HG03159 (cell line): Measurements from ENCODE around the gene EIF3L.

Experiments used
- ATAC-seq: cut with Tn5 transposase; IDR thresholded peaks from one replicate; pipeline ENCODE4 v1.9.1; 2021; ENCODE audit warnings: mild to moderate bottlenecking, moderate library complexity; ENCODE audit not compliant: unreplicated experiment

Gene EIF3L

DNA sequence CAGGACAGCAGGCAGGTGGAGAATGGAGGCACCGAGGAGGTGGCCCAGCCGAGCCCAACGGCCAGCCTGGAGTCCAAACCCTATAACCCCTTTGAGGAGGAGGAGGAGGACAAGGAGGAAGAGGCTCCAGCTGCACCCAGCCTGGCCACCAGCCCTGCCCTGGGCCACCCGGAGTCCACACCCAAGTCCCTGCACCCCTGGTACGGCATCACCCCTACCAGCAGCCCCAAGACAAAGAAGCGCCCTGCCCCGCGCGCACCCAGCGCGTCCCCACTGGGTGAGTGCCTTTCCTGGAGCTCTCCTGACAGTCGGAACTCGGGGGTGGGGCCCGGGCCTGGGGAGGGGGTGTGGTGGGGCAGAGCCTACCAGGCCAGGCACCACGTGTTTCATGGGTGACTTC is 76.5 kb downstream of the EIF3L start:
- ATAC-seq, result no peak

DNA sequence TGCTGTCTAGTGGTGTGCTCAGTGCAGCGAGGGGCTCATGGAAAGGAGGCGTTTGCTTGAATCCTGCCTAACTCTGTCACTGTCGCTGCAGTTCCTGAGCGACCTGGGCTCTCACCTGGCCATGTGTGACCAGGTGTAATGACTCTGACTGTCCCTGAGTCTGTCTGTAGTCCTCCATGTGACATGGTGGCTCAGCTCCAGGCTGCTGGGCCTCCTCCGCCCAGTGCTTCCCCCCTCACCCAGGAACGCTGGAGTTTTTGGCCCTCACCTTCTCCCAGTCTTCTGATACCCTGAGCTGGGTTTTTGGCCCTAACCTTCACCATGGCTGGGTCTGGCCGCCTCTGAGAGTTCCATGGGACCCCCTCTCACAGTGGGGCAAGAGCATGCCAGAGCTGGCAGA is 77.1 kb downstream of the EIF3L start:
- no peak for ATAC-seq

- no peak for ATAC-seq
Measured at GRCh38 chr22:37926771-37927636, 77.8 kb downstream of the EIF3L start.

DNA sequence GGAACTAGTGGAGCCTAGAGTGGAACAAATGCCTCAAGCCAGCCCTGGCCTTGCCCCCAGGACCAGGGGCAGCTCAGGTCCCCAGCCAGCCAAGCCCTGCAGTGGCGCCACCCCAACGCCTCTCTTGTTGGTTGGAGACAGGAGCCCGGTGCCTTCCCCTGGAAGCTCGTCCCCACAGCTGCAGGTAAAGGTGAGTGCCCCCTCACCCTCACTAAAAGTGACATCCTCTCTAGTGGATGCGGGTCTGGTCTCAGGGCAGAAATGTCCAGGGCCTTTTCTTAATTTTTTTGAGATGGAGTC is 78.4 kb downstream of the EIF3L start:
- no peak for ATAC-seq

- ATAC-seq, result no peak
Measured at GRCh38 chr22:37929390-37929789, 80.2 kb downstream of the EIF3L start.

DNA sequence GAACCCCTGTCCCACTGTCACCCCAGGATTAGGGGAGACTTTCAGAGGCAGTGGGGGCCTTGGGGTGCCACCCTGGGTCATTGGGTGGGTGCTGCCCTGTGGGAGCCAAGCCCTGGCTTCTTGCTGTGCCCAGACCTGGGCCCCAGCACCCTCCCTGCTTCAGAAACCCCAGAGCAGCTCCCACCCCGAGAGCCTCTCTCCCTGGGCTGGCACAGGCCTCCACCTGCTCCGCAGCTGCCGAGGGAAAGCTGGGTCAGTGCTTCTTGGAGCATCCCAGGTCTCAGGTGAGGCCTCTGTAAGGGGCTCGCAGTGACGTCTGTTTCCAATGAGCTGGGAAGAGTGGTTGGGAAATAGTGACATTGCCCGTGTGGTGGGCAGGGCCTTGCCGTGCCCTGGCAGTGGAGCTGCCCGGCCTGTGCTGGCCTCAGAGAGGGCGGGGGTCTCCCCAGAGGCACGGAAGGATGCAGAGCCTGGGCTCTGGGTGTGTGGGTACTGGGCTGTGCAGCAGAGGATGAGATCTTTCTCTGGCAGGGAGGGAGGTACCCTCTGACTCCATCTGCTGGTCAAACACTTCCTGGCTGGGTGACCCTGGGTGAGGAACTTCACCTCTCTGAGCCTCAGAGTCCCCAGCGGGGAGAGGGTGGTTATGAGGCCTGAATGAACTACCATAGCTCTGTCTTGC is 81.2 kb downstream of the EIF3L start:
- no peak for ATAC-seq

- no peak for ATAC-seq
Measured at GRCh38 chr22:37930952-37931440, 81.8 kb downstream of the EIF3L start.

DNA sequence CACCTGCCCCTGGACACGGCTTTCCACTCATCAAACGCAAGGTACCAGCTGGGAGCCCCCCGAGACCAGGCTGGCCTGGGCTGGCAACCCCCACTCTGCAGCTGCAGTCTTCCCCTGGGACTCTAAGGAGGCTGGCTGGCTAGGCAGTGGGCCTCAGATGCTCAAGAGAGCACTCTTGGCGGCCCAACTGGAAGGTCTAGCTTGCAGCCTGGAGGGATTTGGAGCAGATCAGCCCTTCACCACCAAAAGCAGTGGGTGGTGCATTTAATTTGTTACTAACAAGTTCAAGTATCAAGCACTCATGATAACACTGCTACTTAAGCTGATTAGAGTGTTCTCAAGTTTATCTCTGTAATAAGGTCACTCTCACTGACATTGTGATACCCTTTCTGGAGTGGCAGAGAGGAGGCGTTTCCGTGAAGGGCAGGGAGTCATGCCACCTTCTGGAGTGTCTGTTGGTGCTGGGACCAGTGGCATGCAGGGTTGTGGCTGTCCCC is 82.7 kb downstream of the EIF3L start:
- no peak for ATAC-seq

DNA sequence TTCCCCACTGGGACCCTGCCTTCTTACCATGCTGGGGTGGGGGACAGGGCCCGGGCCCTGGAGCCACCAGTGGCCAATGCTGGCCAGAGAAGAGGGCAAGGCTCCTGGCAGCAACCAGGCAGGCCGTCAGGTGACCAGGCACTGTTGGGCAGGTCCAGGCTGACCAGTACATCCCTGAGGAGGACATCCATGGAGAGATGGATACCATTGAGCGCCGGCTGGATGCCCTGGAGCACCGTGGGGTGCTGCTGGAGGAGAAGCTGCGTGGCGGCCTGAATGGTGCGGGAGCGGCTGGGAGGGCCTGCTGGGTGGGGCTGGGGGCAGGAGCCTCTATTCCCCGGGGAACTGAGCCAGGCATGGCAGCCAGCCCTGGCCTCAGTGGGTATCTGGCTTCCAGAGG is 83.2 kb downstream of the EIF3L start:
- no peak for ATAC-seq

DNA sequence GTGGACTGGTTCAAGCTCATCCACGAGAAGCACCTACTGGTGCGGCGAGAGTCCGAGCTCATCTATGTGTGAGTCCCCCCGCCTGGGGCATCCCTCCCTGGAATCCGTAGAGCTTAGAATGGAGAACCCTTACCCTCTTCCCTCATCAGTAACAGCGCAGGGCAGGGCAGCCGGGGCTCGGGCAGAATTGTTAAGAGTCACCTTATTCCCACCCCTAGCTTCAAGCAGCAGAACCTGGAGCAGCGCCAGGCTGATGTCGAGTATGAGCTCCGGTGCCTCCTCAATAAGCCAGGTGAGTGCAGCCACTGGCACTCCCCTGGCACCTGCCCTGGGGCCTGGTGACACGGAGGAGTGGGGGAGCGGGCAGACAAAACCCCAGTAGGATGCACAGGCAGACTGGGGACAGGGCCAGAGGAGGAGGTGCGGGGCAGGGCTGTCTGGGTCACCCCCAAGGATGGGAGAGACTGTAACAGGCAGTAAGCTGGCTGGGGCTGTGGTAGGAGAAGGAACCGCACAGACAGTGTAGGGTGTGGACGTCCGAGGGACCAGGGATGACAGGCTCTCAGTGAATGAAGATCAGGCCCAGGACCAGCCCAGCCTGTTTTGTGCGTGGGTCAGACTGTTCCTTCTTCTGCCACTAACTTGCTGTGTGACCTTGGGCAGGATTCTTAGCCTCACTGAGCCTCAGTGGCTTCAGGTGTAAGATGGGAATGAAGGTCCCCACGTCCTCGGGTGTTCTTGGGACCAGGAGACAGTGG is 83.8 kb downstream of the EIF3L start:
- ATAC-seq, result no peak

- ATAC-seq, result peak; percentile 70
Measured at GRCh38 chr22:37933711-37934376, 84.6 kb downstream of the EIF3L start.
